ENCODE measurements around the gene PRR16.

DNA sequence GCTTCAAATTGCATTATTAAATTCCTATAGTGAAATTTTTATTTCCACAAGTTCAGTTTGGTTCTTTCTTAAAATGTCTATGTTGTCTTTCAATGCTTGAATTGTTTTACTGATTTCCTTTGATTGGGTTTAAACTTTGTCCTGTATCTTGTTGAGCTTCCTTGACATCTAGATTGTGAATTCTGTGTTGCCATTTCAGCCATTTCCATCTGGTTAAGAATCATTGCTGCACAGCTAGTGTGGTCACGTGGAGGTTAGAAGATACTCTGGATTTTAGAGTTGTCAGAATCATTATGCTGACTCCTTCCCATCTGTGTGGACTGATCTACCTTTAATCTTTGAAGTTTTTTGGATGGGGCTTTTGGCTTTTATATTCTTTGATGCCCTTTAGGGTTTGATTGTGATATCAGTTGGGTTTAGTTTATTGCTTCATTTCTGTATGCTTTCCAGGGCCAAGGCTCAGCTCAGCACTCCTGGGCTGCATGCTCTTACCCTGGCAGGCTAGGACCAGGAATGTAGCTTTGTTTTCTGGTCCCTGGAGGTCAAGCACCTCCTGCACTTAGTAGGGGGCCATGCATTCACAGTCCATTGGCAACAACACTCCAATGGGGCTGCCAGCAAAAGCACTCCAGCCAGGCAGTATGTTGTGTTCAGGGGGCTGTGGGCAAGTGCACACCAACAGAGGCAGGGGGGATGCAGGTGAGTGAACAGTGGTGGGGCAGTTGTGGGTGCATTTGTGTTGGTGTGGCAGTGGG is 141.4 kb downstream of the PRR16 start:
- no peak for TF ChIP-seq EZH2phosphoT487 (IDR thresholded peaks at IDR 0.05; ENCODE audit: insufficient read depth, low read depth)
- TF ChIP-seq EZH2 (IDR thresholded peaks at IDR 0.05; ENCODE audit: insufficient read depth, poor library complexity, severe bottlenecking) = no peak
